HepG2 (cell line): ENCODE results near the gene RGS7. TPM values are rescaled to one million over a fixed set of nuclear protein-coding genes. Genes with fewer than 3 reads are reported as not detected.

Source experiments
- ATAC-seq: fragments of 200-7000 bp; cut with Tn5 transposase; 3 replicates; pipeline ENCODE4 v1.9.1; 2020; ENCODE audit warnings: mild to moderate bottlenecking, moderate library complexity
- BruUV-seq: library from RNA; stranded (reverse); fragments of 400-500 nt; replicated peaks from 2 replicates; lab custom pipeline; 2021; lab: Mats Ljungman, UMichigan
- CTCF ChIA-PET: fragments of 300-600 bp; formaldehyde crosslinking; extraction: SDS; loops from one replicate; lab custom pipeline; 2021; ENCODE audit warnings: low total read pairs, inconsistent platforms, low intra/inter-chr PET ratio; lab: Yijun Ruan, JAX
- POLR2A ChIA-PET: fragments of 350-600 bp; sonication (Branson Sonifier 250); formaldehyde crosslinking; loops from one replicate; lab custom pipeline; 2020; ENCODE audit warnings: antibody characterized with exemption, inconsistent platforms; lab: Yijun Ruan, JAX
- DNase-seq: peaks from one replicate; pipeline ENCODE4 v3.0.0-alpha.2; 2015; ENCODE audit warnings: low spot score
- FAIRE-seq: peaks from 3 replicates; lab custom pipeline; 2011; peaks lifted over from hg19 to GRCh38; lab: Jason Lieb, UNC
- H2AFZ ChIP-seq: one replicate; pipeline ENCODE4 v1.6.1; 2011; ENCODE audit warnings: low read length, inconsistent platforms
- H3K27ac ChIP-seq: fragments of 300-600 bp; 3 replicates; pipeline ENCODE4 v1.8.0; 2011; ENCODE audit warnings: mixed run types, mild to moderate bottlenecking, mixed read lengths, low read length, inconsistent platforms; ENCODE audit not compliant: insufficient read depth; ENCODE audit errors: extremely low read length
- H3K27me3 ChIP-seq, 2 experiments: fragments of 200-600 bp in 1 of 2; 2 replicates in 1 of 2; 3 replicates in 1 of 2; pipeline versions ENCODE4 v1.6.0 to v1.8.0; 2011; ENCODE audit warnings: low read length in 2 of 2, mild to moderate bottlenecking in 2 of 2, moderate library complexity in 2 of 2, inconsistent platforms in 1 of 2; ENCODE audit not compliant: insufficient read depth in 2 of 2, control insufficient read depth in 1 of 2
- H3K36me3 ChIP-seq, 2 experiments: fragments of 200-600 bp in 1 of 2; replicated peaks in 1 of 2; 2 replicates in 1 of 2; 3 replicates in 1 of 2; pipeline versions ENCODE4 v1.5.1 to v1.8.0; 2011; ENCODE audit warnings: low read length in 2 of 2, inconsistent platforms in 1 of 2; ENCODE audit not compliant: insufficient read depth in 2 of 2, control insufficient read depth in 1 of 2
- H3K4me1 ChIP-seq: 2 replicates; pipeline ENCODE4 v1.5.1; 2012; ENCODE audit warnings: low read length, inconsistent platforms; ENCODE audit not compliant: insufficient read depth
- H3K4me2 ChIP-seq: 2 replicates; pipeline ENCODE4 v1.6.0; 2011; ENCODE audit warnings: low read depth, low read length, inconsistent platforms
- H3K4me3 ChIP-seq, 3 experiments: fragments of 200-600 bp in 1 of 3; sonication (generic), shearing (Covaris generic) in 1 of 3; replicated peaks in 1 of 3; 2 replicates each; pipeline ENCODE4 v1.5.1; 2011 to 2016; ENCODE audit warnings: low read length in 3 of 3, inconsistent platforms in 2 of 3, low read depth in 2 of 3, mild to moderate bottlenecking in 2 of 3, control low read depth in 1 of 3, mixed read lengths in 1 of 3; ENCODE audit not compliant: insufficient read depth in 1 of 3
- H3K79me2 ChIP-seq: one replicate; pipeline ENCODE4 v1.6.1; 2011; ENCODE audit warnings: low read length, inconsistent platforms; ENCODE audit not compliant: insufficient read depth
- H3K9ac ChIP-seq: 2 replicates; pipeline ENCODE4 v1.6.0; 2011; ENCODE audit warnings: mild to moderate bottlenecking, low read depth, low read length, inconsistent platforms; ENCODE audit not compliant: insufficient read depth
- H3K9me3 ChIP-seq: 2 replicates; pipeline ENCODE4 v1.5.1; 2012; ENCODE audit warnings: mild to moderate bottlenecking, low read length
- H4K20me1 ChIP-seq: 2 replicates; pipeline ENCODE4 v1.6.0; 2011; ENCODE audit warnings: inconsistent platforms, mild to moderate bottlenecking, low read length, moderate library complexity; ENCODE audit not compliant: insufficient read depth
- AGO2 ChIP-seq: fragments of 200-400 bp; formaldehyde crosslinking; optimal IDR thresholded peaks from 2 replicates; pipeline ENCODE3; 2017; ENCODE audit warnings: mild to moderate bottlenecking, low read depth, low read length, moderate library complexity
- CAMTA2 ChIP-seq: sonication (generic); formaldehyde crosslinking; IDR thresholded peaks from 2 replicates; pipeline ENCODE4 v1.4.0; 2020; ENCODE audit warnings: mild to moderate bottlenecking, missing genetic modification reagents, borderline replicate concordance
- CCDC6 ChIP-seq: sonication (generic); formaldehyde crosslinking; IDR thresholded peaks from 2 replicates; pipeline ENCODE4 v1.8.1; 2022; ENCODE audit warnings: mild to moderate bottlenecking, missing genetic modification reagents, moderate library complexity
- EZH2 ChIP-seq: conservative IDR thresholded peaks from 2 replicates; pipeline ENCODE4 v1.6.1; 2012; ENCODE audit warnings: mild to moderate bottlenecking, low read depth, low read length, moderate library complexity
- HIVEP1 ChIP-seq: sonication (generic); formaldehyde crosslinking; IDR thresholded peaks from 2 replicates; pipeline ENCODE4 v1.4.0; 2020; ENCODE audit warnings: mild to moderate bottlenecking, missing genetic modification reagents
- MIER3 ChIP-seq: IDR thresholded peaks from 2 replicates; pipeline ENCODE4 v1.6.1; 2016; ENCODE audit warnings: missing compliant biosample characterization, borderline replicate concordance
- POLR2AphosphoS2 ChIP-seq: IDR thresholded peaks from 2 replicates; pipeline ENCODE4 v1.6.1; 2011; ENCODE audit warnings: low read depth, low read length, improper control_type of control experiment
- POLR2AphosphoS5 ChIP-seq: IDR thresholded peaks from 2 replicates; pipeline ENCODE4 v1.6.1; 2012; ENCODE audit warnings: low read depth, low read length
- RBM22 ChIP-seq: fragments of 200-400 bp; formaldehyde crosslinking; optimal IDR thresholded peaks from 2 replicates; pipeline ENCODE3; 2017; ENCODE audit warnings: mild to moderate bottlenecking, low read length, moderate library complexity
- SIX4 ChIP-seq: sonication (generic); formaldehyde crosslinking; IDR thresholded peaks from 2 replicates; pipeline ENCODE4 v1.4.0; 2020; ENCODE audit warnings: missing genetic modification reagents
- ZFP82 ChIP-seq: sonication (generic); formaldehyde crosslinking; IDR thresholded peaks from 2 replicates; pipeline ENCODE4 v1.5.1; 2020; ENCODE audit warnings: mild to moderate bottlenecking, missing genetic modification reagents, borderline replicate concordance
- ZNF460 ChIP-seq: sonication (generic); formaldehyde crosslinking; IDR thresholded peaks from 2 replicates; pipeline ENCODE4 v1.5.1; 2020; ENCODE audit warnings: missing genetic modification reagents, mild to moderate bottlenecking, borderline replicate concordance
- ZNF629 ChIP-seq: sonication (generic); formaldehyde crosslinking; conservative IDR thresholded peaks from 2 replicates; pipeline ENCODE4 v1.5.0; 2020; ENCODE audit warnings: missing genetic modification reagents
- ZNF704 ChIP-seq: sonication (generic); formaldehyde crosslinking; IDR thresholded peaks from 2 replicates; pipeline ENCODE4 v1.8.1; 2023; ENCODE audit warnings: mild to moderate bottlenecking, inconsistent platforms, moderate library complexity, missing genetic modification reagents, borderline replicate concordance
- ZNF777 ChIP-seq: sonication (generic); formaldehyde crosslinking; IDR thresholded peaks from 2 replicates; pipeline ENCODE4 v1.4.0; 2020; ENCODE audit warnings: missing genetic modification reagents
- WGBS: methylation state at CpG from one replicate; pipeline ENCODE4 v1.1.6; 2017; ENCODE audit warnings: low lambda C conversion rate; 5-methylcytosine and 5-hydroxymethylcytosine counted together
- in situ Hi-C: cut with HindIII; loops from 2 replicates; pipeline ENCODE4 v1.10.0; 2017; ENCODE audit warnings: low pct_unique_long_range_greater_than_20kb; ENCODE audit not compliant: extremely low pct_ligation_motif_present
- intact Hi-C: fragments of 100-400 bp; cut with micrococcal nuclease; formaldehyde crosslinking; loops from one replicate; pipeline ENCODE4 v1.10.0; 2022; ENCODE audit not compliant: unreplicated experiment
- polyA plus RNA-seq, 8 experiments: library from polyadenylated mRNA; depleted of rRNA in 3 of 8; stranded (reverse) in 7 of 8; unstranded in 1 of 8; fragments of >200 nt; fragmentation: Illumina TruSeq in 4 of 8; extraction: Trizol in 4 of 8; gene quantifications; 2 replicates each; pipeline versions ENCODE4 v1.2.1 to v1.2.3, GENCODE V29; 2011 to 2016; ENCODE audit warnings: low read depth in 4 of 8, missing spikeins in 1 of 8, mixed read lengths in 1 of 8; ENCODE audit not compliant: insufficient read depth in 1 of 8
- total RNA-seq, 5 experiments: library from RNA; depleted of rRNA; stranded (reverse); fragments of >200 nt; fragmentation: Illumina TruSeq; extraction: Trizol; gene quantifications; 2 replicates each; pipeline ENCODE4 v1.2.3, GENCODE V29; 2016; ENCODE audit warnings: low read depth in 1 of 5
- TF ChIP-seq, protein P1 (sequence below): sonication (generic); formaldehyde crosslinking; conservative IDR thresholded peaks from 2 replicates; pipeline ENCODE4 v1.8.0; 2022; ENCODE audit warnings: mild to moderate bottlenecking, moderate library complexity, missing genetic modification reagents
- TF ChIP-seq, protein P2 (sequence below): sonication (generic); formaldehyde crosslinking; IDR thresholded peaks from 2 replicates; pipeline ENCODE4 v1.4.0; 2020; ENCODE audit warnings: missing genetic modification reagents, mild to moderate bottlenecking, borderline replicate concordance

RGS7 gene
- total and polyA plus RNA-seq, 2 of the 13 experiments (the other 11 are each of a cell fraction or from before 2014, with no cell fraction given), result not detected

DNA sequence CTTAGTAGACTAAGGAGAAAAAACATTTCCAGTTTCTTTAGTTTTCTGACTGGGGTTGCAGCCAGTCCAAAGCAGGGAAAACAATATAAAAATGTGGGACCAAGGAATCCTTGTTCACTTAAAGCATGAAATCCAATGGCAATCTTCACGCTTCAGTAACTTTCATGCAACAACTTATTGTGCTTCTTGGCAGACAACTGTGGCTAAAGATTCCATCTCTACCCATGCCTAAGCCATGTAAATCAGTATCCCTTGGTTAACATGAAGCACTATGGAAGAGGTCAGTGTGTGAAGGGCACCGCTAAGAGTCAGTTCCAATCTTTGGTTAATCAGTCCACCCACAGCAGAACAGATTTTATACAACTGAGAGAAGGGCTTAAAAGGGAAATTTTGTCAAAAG is 543.3 kb downstream of the RGS7 start (continued):
- TF ChIP-seq, protein P1, sequence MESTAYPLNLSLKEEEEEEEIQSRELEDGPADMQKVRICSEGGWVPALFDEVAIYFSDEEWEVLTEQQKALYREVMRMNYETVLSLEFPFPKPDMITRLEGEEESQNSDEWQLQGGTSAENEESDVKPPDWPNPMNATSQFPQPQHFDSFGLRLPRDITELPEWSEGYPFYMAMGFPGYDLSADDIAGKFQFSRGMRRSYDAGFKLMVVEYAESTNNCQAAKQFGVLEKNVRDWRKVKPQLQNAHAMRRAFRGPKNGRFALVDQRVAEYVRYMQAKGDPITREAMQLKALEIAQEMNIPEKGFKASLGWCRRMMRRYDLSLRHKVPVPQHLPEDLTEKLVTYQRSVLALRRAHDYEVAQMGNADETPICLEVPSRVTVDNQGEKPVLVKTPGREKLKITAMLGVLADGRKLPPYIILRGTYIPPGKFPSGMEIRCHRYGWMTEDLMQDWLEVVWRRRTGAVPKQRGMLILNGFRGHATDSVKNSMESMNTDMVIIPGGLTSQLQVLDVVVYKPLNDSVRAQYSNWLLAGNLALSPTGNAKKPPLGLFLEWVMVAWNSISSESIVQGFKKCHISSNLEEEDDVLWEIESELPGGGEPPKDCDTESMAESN, result no peak
- TF ChIP-seq POLR2AphosphoS5 (no peak), ZNF460 (CRISPR knock-in tag) (no peak), ZNF629 (CRISPR knock-in tag) (no peak), EZH2 (no peak), MIER3 (CRISPR knock-in tag) (no peak), SIX4 (no peak)

- Histone ChIP-seq H3K4me2 (no peak overlapping the region), H3K4me1 (no peaks in the 10 kb centered on the region)
Observed at GRCh38 chr1:240811256-240811655, 545.7 kb downstream of the RGS7 start.

More at GRCh38 chr1:240811256-240811655, 545.7 kb downstream of the RGS7 start:
- POLR2A ChIA-PET, result no interaction called here
- Histone ChIP-seq H3K4me3 (no peak overlapping the region), H3K36me3 (no peaks in the 10 kb centered on the region), H3K9me3 (no peaks in the 10 kb centered on the region), H4K20me1 (no peaks in the 10 kb centered on the region), H2AFZ (no peak overlapping the region), H3K79me2 (no peaks in the 10 kb centered on the region), H3K9ac (no peak overlapping the region), H3K27ac (no peak overlapping the region), H3K27me3 (no peaks in the 10 kb centered on the region)
- CTCF ChIA-PET, result no interaction called here
- no peak for TF ChIP-seq ZFP82 (CRISPR knock-in tag)
- TF ChIP-seq ZNF704 (CRISPR knock-in tag), result no peak
- TF ChIP-seq HIVEP1 (CRISPR knock-in tag), result no peak
- TF ChIP-seq POLR2AphosphoS2, result no peak
- TF ChIP-seq, protein P2, sequence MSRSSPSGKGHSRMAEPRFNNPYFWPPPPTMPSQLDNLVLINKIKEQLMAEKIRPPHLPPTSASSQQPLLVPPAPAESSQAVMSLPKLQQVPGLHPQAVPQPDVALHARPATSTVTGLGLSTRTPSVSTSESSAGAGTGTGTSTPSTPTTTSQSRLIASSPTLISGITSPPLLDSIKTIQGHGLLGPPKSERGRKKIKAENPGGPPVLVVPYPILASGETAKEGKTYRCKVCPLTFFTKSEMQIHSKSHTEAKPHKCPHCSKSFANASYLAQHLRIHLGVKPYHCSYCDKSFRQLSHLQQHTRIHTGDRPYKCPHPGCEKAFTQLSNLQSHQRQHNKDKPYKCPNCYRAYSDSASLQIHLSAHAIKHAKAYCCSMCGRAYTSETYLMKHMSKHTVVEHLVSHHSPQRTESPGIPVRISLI (CRISPR knock-in tag), result no peak
- no peak for TF ChIP-seq ZNF777 (CRISPR knock-in tag)
- TF ChIP-seq CAMTA2 (CRISPR knock-in tag), result no peak
- no peak for TF ChIP-seq AGO2
- TF ChIP-seq CCDC6 (CRISPR knock-in tag), result no peak
- TF ChIP-seq RBM22, result no peak
- 27% methylated on average over 2 of the region's 2 CpGs for WGBS
- intact Hi-C loops (no loop called here), in situ Hi-C loops (no loop called here)
- BruUV-seq, result no TSS peak
- no peak for DNase-seq
- ATAC-seq, result no peak
- FAIRE-seq, result no peak
